ENCODE measurements around the gene AGPAT2. TPM values are rescaled to one million over a fixed set of nuclear protein-coding genes. Genes with fewer than 3 reads are reported as not detected.

The AGPAT2 gene
- total RNA-seq, 1 donor from 2014 or later: 30.8 TPM

GRCh38 chr9:136665704-136666371 lies 21.4 kb downstream of the AGPAT2 start:
- Histone ChIP-seq H3K27ac (ENCODE audit: low read depth, low read length) (no peak overlapping the region), H3K27me3 (ENCODE audit: insufficient read depth, low read length) (no peaks in the 10 kb centered on the region), H3K36me3 (ENCODE audit: insufficient read depth, low read length) (no peaks in the 10 kb centered on the region), H3K79me2 (ENCODE audit: insufficient read depth, low read length) (no peaks in the 10 kb centered on the region), H3K4me3 (ENCODE audit: insufficient read depth, low read depth, low read length) (no peak overlapping the region), H2AFZ (ENCODE audit: low read depth, low read length) (no peak overlapping the region), H4K20me1 (ENCODE audit: insufficient read depth, low read length) (no peaks in the 10 kb centered on the region), H3K4me2 (ENCODE audit: low read length) (peak overlapping the region; percentile 83), H3K9me3 (ENCODE audit: insufficient read depth, low read depth, low read length) (no peaks in the 10 kb centered on the region), H3K4me1 (ENCODE audit: insufficient read depth, low read length) (peaks cover 4% of the 10 kb centered on the region), H3K9ac (ENCODE audit: low read length) (no peak overlapping the region)
- H3K27ac Mint-ChIP-seq (ENCODE audit: unreplicated experiment): no peak overlapping the region
- no peak for DNase-seq (ENCODE audit: low read depth)
- H3K27me3 Mint-ChIP-seq (ENCODE audit: low read depth, unreplicated experiment): peaks cover 7% of the 10 kb centered on the region
- FAIRE-seq: no peak
- no peaks in the 10 kb centered on the region for H3K36me3 Mint-ChIP-seq (ENCODE audit: low read depth, unreplicated experiment)
- TF ChIP-seq CTCF (IDR thresholded peaks at IDR 0.05; ENCODE audit: insufficient read depth, low read depth, low read length): no peak
- no peak for TF ChIP-seq EZH2 (IDR thresholded peaks at IDR 0.05; ENCODE audit: insufficient read depth, low read length)
- no peaks in the 10 kb centered on the region for H3K9me3 Mint-ChIP-seq (ENCODE audit: unreplicated experiment)
- no peak overlapping the region for H3K4me3 Mint-ChIP-seq (ENCODE audit: unreplicated experiment)
- no peaks in the 10 kb centered on the region for H3K4me1 Mint-ChIP-seq (ENCODE audit: low read depth, unreplicated experiment)

GRCh38 chr9:136665111-136665703 lies 22.1 kb downstream of the AGPAT2 start:
- no peaks in the 10 kb centered on the region for H4K20me1 ChIP-seq (ENCODE audit: insufficient read depth, low read length)
- Mint-ChIP-seq H3K9me3 (ENCODE audit: unreplicated experiment) (no peaks in the 10 kb centered on the region), H3K27ac (ENCODE audit: unreplicated experiment) (no peak overlapping the region), H3K4me3 (ENCODE audit: unreplicated experiment) (peak overlapping the region; percentile 75), H3K36me3 (ENCODE audit: low read depth, unreplicated experiment) (no peaks in the 10 kb centered on the region), H3K27me3 (ENCODE audit: low read depth, unreplicated experiment) (peaks cover 7% of the 10 kb centered on the region), H3K4me1 (ENCODE audit: low read depth, unreplicated experiment) (no peaks in the 10 kb centered on the region)
- H3K9ac ChIP-seq (ENCODE audit: low read length): no peak overlapping the region
- FAIRE-seq: no peak
- no peaks in the 10 kb centered on the region for H3K79me2 ChIP-seq (ENCODE audit: insufficient read depth, low read length)
- H3K27ac ChIP-seq (ENCODE audit: low read depth, low read length): no peak overlapping the region
- peaks cover 4% of the 10 kb centered on the region for H3K4me1 ChIP-seq (ENCODE audit: insufficient read depth, low read length)
- TF ChIP-seq EZH2 (IDR thresholded peaks at IDR 0.05; ENCODE audit: insufficient read depth, low read length) (no peak), CTCF (IDR thresholded peaks at IDR 0.05; ENCODE audit: insufficient read depth, low read depth, low read length) (no peak)
- H3K36me3 ChIP-seq (ENCODE audit: insufficient read depth, low read length): no peaks in the 10 kb centered on the region
- peak overlapping the region; percentile 52 for H2AFZ ChIP-seq (ENCODE audit: low read depth, low read length)
- H3K27me3 ChIP-seq (ENCODE audit: insufficient read depth, low read length): no peaks in the 10 kb centered on the region
- DNase-seq (ENCODE audit: low read depth): no peak
- no peaks in the 10 kb centered on the region for H3K9me3 ChIP-seq (ENCODE audit: insufficient read depth, low read depth, low read length)
- peak overlapping the region; percentile 83 for H3K4me2 ChIP-seq (ENCODE audit: low read length)
- peak overlapping the region; percentile 44 for H3K4me3 ChIP-seq (ENCODE audit: insufficient read depth, low read depth, low read length)
